GM12801 (cell line): ENCODE measurements around the gene CFAP61.

Experiments
- TF ChIP-seq, protein P1 (sequence below): IDR thresholded peaks from one replicate; pipeline ENCODE4 v1.5.1; 2011; ENCODE audit warnings: control low read depth; ENCODE audit not compliant: insufficient read length; ENCODE audit errors: extremely low read depth

Gene CFAP61

GRCh38 chr20:20206788-20207187, 154.5 kb downstream of the CFAP61 start:
- TF ChIP-seq, protein P1, sequence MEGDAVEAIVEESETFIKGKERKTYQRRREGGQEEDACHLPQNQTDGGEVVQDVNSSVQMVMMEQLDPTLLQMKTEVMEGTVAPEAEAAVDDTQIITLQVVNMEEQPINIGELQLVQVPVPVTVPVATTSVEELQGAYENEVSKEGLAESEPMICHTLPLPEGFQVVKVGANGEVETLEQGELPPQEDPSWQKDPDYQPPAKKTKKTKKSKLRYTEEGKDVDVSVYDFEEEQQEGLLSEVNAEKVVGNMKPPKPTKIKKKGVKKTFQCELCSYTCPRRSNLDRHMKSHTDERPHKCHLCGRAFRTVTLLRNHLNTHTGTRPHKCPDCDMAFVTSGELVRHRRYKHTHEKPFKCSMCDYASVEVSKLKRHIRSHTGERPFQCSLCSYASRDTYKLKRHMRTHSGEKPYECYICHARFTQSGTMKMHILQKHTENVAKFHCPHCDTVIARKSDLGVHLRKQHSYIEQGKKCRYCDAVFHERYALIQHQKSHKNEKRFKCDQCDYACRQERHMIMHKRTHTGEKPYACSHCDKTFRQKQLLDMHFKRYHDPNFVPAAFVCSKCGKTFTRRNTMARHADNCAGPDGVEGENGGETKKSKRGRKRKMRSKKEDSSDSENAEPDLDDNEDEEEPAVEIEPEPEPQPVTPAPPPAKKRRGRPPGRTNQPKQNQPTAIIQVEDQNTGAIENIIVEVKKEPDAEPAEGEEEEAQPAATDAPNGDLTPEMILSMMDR: no peak

DNA sequence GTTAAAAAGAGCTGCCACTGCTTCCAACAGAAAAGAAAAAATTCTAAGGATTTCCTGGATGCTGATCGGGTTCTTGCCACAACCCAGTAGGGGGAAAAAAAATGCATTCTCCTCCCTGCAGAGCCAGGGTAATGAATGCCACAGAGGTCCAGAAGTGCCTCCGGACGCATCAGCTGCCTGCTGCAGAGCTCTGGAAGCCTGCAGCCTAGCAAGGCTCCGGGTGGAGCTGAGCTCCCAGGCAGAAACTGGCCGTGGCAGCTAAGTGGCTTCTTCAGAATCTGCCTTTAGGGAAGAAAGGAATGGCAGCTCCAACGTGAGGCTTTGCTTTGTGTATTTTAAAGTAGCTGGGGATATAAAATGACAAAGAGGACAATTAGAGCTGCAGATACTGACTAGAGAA, 155.0 kb downstream of the CFAP61 start:
- TF ChIP-seq, protein P1: no peak

- TF ChIP-seq, protein P1: no peak
Measured at GRCh38 chr20:20207872-20208271, 155.5 kb downstream of the CFAP61 start.

DNA sequence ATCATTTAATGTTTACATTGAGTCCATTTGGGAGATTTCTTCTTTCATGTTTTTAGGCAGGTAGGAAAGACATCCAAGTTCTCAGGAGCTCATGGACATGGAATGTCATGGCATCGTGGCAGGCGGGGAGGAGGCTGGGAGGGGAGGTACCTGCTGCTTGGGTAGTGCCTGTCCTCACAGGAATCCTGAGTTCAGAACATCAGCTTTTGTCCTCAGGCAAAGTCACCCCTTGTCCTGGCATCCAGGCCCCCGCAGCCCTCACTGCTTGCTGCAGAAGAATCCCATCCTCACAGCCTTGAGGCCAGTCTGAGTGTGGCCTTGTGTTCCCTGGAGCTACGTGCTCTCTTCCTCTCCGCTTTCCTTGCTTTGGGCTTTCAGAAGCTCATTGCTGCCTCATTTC, 157.4 kb downstream of the CFAP61 start:
- TF ChIP-seq, protein P1: no peak

DNA sequence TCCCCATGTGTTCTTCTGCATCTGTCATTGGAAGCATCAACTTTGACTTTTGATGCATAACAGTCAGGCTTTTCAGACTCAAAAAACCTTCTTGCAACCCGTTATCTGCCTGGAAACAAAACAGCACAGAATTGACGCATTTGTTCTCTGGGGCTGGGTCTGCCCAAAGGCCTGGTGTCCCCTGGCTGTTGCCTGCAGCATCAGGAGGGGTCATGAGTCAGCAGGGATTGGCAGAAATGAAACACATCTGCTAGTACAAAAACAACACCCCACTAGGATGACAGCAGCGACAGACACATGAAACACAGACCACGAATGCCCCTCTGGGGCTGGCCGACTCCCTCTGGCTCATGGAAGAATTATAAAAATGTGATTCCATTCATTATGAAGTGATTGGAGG, 158.0 kb downstream of the CFAP61 start:
- TF ChIP-seq, protein P1: no peak

- TF ChIP-seq, protein P1: no peak
Measured at GRCh38 chr20:20210943-20211273, 158.6 kb downstream of the CFAP61 start.

DNA sequence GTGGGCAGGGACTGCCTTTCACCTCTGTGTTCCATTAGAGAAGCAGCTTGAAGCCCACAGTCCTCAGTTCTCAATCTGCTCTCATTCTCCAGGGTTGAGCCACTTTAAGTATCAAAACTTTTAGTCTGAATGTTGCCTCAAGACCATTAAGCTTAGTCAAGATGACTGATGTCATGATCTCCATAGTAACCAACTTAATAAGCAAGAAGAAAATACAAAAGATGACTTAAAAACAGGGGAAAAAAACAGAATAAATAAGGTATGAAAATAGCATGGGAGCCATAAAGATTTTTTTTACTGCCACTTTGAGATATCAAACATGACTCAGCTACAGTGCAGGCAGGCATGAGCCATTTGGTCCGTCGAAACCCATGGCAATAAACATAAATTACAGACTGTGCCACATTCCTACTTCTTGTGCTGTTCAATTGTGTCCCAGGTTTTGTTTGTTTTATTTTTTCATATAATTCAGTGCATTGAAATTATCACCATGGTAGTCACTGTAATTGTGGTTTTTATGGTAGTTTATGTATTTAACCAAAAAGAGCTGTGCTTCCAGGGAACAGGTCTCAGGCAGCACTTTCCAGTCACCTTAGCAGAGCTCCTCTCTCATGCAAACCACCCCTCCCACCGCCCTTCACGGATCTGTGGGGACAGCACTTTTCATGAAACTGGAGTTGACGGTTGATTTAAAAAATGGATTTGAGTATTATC, 159.1 kb downstream of the CFAP61 start:
- TF ChIP-seq, protein P1: no peak

GRCh38 chr20:20211988-20212518, 159.7 kb downstream of the CFAP61 start:
- TF ChIP-seq, protein P1: no peak
